SJCRH30 (cell line): ENCODE data around the gene RAB7B. TPM values are rescaled to one million over a fixed set of nuclear protein-coding genes. Genes with fewer than 3 reads are reported as not detected.

Experiments used
- DNase-seq, 2 experiments: peaks; one replicate each; pipeline ENCODE4 v3.0.0-alpha.2; 2015 to 2020
- H3K27ac ChIP-seq: fragments of 250-450 bp; sonication (Bioruptor Pico); 2 replicates; pipeline ENCODE4 v1.5.1; 2020; ENCODE audit warnings: mild to moderate bottlenecking, moderate library complexity
- H3K27me3 ChIP-seq: fragments of 250-450 bp; sonication (Bioruptor Pico); 2 replicates; pipeline ENCODE4 v1.5.1; 2020; ENCODE audit warnings: mild to moderate bottlenecking, moderate library complexity
- H3K36me3 ChIP-seq: fragments of 250-450 bp; sonication (Bioruptor Pico); 2 replicates; pipeline ENCODE4 v1.5.1; 2020; ENCODE audit warnings: mild to moderate bottlenecking, moderate library complexity
- H3K4me1 ChIP-seq: fragments of 250-450 bp; sonication (Bioruptor Pico); 2 replicates; pipeline ENCODE4 v1.5.1; 2020; ENCODE audit warnings: mild to moderate bottlenecking, moderate library complexity
- H3K4me3 ChIP-seq: fragments of 250-450 bp; sonication (Bioruptor Pico); 2 replicates; pipeline ENCODE4 v1.5.1; 2020; ENCODE audit warnings: mild to moderate bottlenecking, moderate library complexity
- H3K9me3 ChIP-seq: fragments of 250-450 bp; sonication (Bioruptor Pico); replicated peaks from 2 replicates; pipeline ENCODE4 v1.5.1; 2020; ENCODE audit warnings: mild to moderate bottlenecking, moderate library complexity
- total RNA-seq: library from RNA; depleted of rRNA; stranded (reverse); fragments of >200 nt; shearing (Covaris generic); gene quantifications from 2 replicates; pipeline ENCODE4 v1.2.3, GENCODE V29; 2014

Gene RAB7B
- total RNA-seq, 1 experiment from 2014 or later: not detected

- no peak for DNase-seq
- no peaks in the 10 kb centered on the region for H3K36me3 ChIP-seq
- H3K27ac ChIP-seq: no peak overlapping the region
- no peaks in the 10 kb centered on the region for H3K9me3 ChIP-seq
- no peaks in the 10 kb centered on the region; the same call in 1 of the 2 replicates for H3K27me3 ChIP-seq
- H3K4me1 ChIP-seq: no peaks in the 10 kb centered on the region
- no peak overlapping the region for H3K4me3 ChIP-seq
These were observed 10.1 kb downstream of the RAB7B start for GRCh38 chr1:205993068-205993467.

GRCh38 chr1:205992218-205992882, 10.8 kb downstream of the RAB7B start:
- no peaks in the 10 kb centered on the region for H3K36me3 ChIP-seq
- no peak for DNase-seq
- H3K4me1 ChIP-seq: no peaks in the 10 kb centered on the region
- no peak overlapping the region for H3K27ac ChIP-seq
- H3K27me3 ChIP-seq: no peaks in the 10 kb centered on the region; the same call in 1 of the 2 replicates
- no peak overlapping the region for H3K4me3 ChIP-seq
- H3K9me3 ChIP-seq: no peaks in the 10 kb centered on the region

- H3K27ac ChIP-seq: no peak overlapping the region
- no peaks in the 10 kb centered on the region for H3K4me1 ChIP-seq
- no peaks in the 10 kb centered on the region for H3K36me3 ChIP-seq
- no peak overlapping the region for H3K4me3 ChIP-seq
- DNase-seq: no peak
- no peaks in the 10 kb centered on the region for H3K9me3 ChIP-seq
- no peaks in the 10 kb centered on the region; the same call in 1 of the 2 replicates for H3K27me3 ChIP-seq
These were observed 12.0 kb downstream of the RAB7B start for GRCh38 chr1:205991237-205991636.

- H3K4me1 ChIP-seq: no peaks in the 10 kb centered on the region
- DNase-seq: no peak
- no peak overlapping the region for H3K27ac ChIP-seq
- no peaks in the 10 kb centered on the region; the same call in 1 of the 2 replicates for H3K27me3 ChIP-seq
- no peaks in the 10 kb centered on the region for H3K36me3 ChIP-seq
- H3K4me3 ChIP-seq: no peak overlapping the region
- no peaks in the 10 kb centered on the region for H3K9me3 ChIP-seq
These were observed 13.0 kb downstream of the RAB7B start for GRCh38 chr1:205990226-205990625.

- no peak for DNase-seq
- Histone ChIP-seq H3K4me1 (no peaks in the 10 kb centered on the region), H3K9me3 (no peaks in the 10 kb centered on the region), H3K27ac (no peak overlapping the region), H3K4me3 (no peak overlapping the region), H3K36me3 (no peaks in the 10 kb centered on the region), H3K27me3 (peaks cover 2% of the 10 kb centered on the region; the same call in 1 of the 2 replicates)
These were observed 13.4 kb downstream of the RAB7B start for GRCh38 chr1:205989786-205990185.

GRCh38 chr1:205988585-205988995, 14.6 kb downstream of the RAB7B start:
- H3K36me3 ChIP-seq: no peaks in the 10 kb centered on the region
- H3K27ac ChIP-seq: no peak overlapping the region
- H3K4me1 ChIP-seq: no peaks in the 10 kb centered on the region
- no peak overlapping the region for H3K4me3 ChIP-seq
- H3K27me3 ChIP-seq: peaks cover 5% of the 10 kb centered on the region; the same call in 1 of the 2 replicates
- H3K9me3 ChIP-seq: no peaks in the 10 kb centered on the region
- DNase-seq: no peak

- no peaks in the 10 kb centered on the region for H3K9me3 ChIP-seq
- no peaks in the 10 kb centered on the region for H3K36me3 ChIP-seq
- H3K27me3 ChIP-seq: peaks cover 5% of the 10 kb centered on the region; the same call in 1 of the 2 replicates
- H3K27ac ChIP-seq: no peak overlapping the region
- no peaks in the 10 kb centered on the region for H3K4me1 ChIP-seq
- no peak overlapping the region for H3K4me3 ChIP-seq
- DNase-seq: no peak
These were observed 16.3 kb downstream of the RAB7B start for GRCh38 chr1:205986861-205987260.

GRCh38 chr1:205986292-205986691, 16.9 kb downstream of the RAB7B start:
- Histone ChIP-seq H3K27me3 (peaks cover 5% of the 10 kb centered on the region; the same call in 1 of the 2 replicates), H3K9me3 (no peaks in the 10 kb centered on the region), H3K4me1 (no peaks in the 10 kb centered on the region), H3K4me3 (no peak overlapping the region), H3K27ac (no peak overlapping the region), H3K36me3 (no peaks in the 10 kb centered on the region)
- DNase-seq: no peak

GRCh38 chr1:205985330-205986005, 17.7 kb downstream of the RAB7B start:
- no peak overlapping the region for H3K4me3 ChIP-seq
- DNase-seq: no peak
- H3K27me3 ChIP-seq: peaks cover 5% of the 10 kb centered on the region; the same call in 1 of the 2 replicates
- no peaks in the 10 kb centered on the region for H3K9me3 ChIP-seq
- no peak overlapping the region for H3K27ac ChIP-seq
- H3K4me1 ChIP-seq: no peaks in the 10 kb centered on the region; the same call in 1 of the 2 replicates
- no peaks in the 10 kb centered on the region for H3K36me3 ChIP-seq

- peaks cover 9% of the 10 kb centered on the region for H3K4me1 ChIP-seq
- no peaks in the 10 kb centered on the region for H3K36me3 ChIP-seq
- H3K27me3 ChIP-seq: peaks cover 5% of the 10 kb centered on the region; the same call in 1 of the 2 replicates
- H3K9me3 ChIP-seq: no peaks in the 10 kb centered on the region
- H3K27ac ChIP-seq: no peak overlapping the region
- H3K4me3 ChIP-seq: no peak overlapping the region
- peak; percentile 78 to 84 for DNase-seq
These were observed 19.1 kb downstream of the RAB7B start for GRCh38 chr1:205983925-205984725.

GRCh38 chr1:205981257-205981656, 21.9 kb downstream of the RAB7B start:
- Histone ChIP-seq H3K27ac (no peak overlapping the region), H3K36me3 (no peaks in the 10 kb centered on the region), H3K4me3 (no peak overlapping the region), H3K4me1 (peaks cover 18% of the 10 kb centered on the region), H3K9me3 (no peaks in the 10 kb centered on the region), H3K27me3 (0 out of 2 replicates have a peak, but pooled peaks cover 5% of the 10 kb centered on the region)
- DNase-seq: no peak

GRCh38 chr1:205980237-205980870, 22.8 kb downstream of the RAB7B start:
- peak; percentile 63 to 70 for DNase-seq
- Histone ChIP-seq H3K27ac (peak overlapping the region; percentile 40), H3K36me3 (no peaks in the 10 kb centered on the region), H3K27me3 (0 out of 2 replicates have a peak, but pooled peaks cover 5% of the 10 kb centered on the region), H3K4me3 (no peak overlapping the region), H3K9me3 (no peaks in the 10 kb centered on the region), H3K4me1 (peaks cover 18% of the 10 kb centered on the region)

- Histone ChIP-seq H3K4me1 (peaks cover 18% of the 10 kb centered on the region), H3K27me3 (no peaks in the 10 kb centered on the region), H3K27ac (no peak overlapping the region), H3K9me3 (no peaks in the 10 kb centered on the region), H3K36me3 (no peaks in the 10 kb centered on the region), H3K4me3 (no peak overlapping the region)
- DNase-seq: no peak
These were observed 23.9 kb downstream of the RAB7B start for GRCh38 chr1:205979301-205979700.

GRCh38 chr1:205978676-205979075, 24.5 kb downstream of the RAB7B start:
- H3K27ac ChIP-seq: no peak overlapping the region
- H3K4me3 ChIP-seq: no peak overlapping the region
- no peaks in the 10 kb centered on the region for H3K36me3 ChIP-seq
- H3K4me1 ChIP-seq: peaks cover 18% of the 10 kb centered on the region
- no peak for DNase-seq
- no peaks in the 10 kb centered on the region for H3K9me3 ChIP-seq
- no peaks in the 10 kb centered on the region for H3K27me3 ChIP-seq
